GM23338 (cell line): ENCODE data around the gene DPH7.

Experiments
- EZH2 ChIP-seq: fragments of 200-600 bp; sonication (generic); IDR thresholded peaks from one replicate; pipeline ENCODE4 v1.8.0; 2017; ENCODE audit warnings: antibody characterized with exemption, mild to moderate bottlenecking, low read depth; ENCODE audit not compliant: unreplicated experiment
- EZH2phosphoT487 ChIP-seq: fragments of 200-600 bp; sonication (generic); IDR thresholded peaks from one replicate; pipeline ENCODE4 v1.8.1; 2018; ENCODE audit warnings: antibody characterized with exemption; ENCODE audit not compliant: unreplicated experiment
- POLR2AphosphoS5 ChIP-seq: IDR thresholded peaks from 2 replicates; pipeline ENCODE4 v1.6.1; 2016; ENCODE audit warnings: antibody characterized with exemption, low read depth
- TF ChIP-seq, protein P1 (sequence below), 2 experiments: fragments of 200-600 bp in 1 of 2; sonication (generic) in 1 of 2; conservative IDR thresholded peaks; 2 replicates each; pipeline versions ENCODE4 v1.5.1 to v1.6.1; 2016 to 2017; ENCODE audit warnings: antibody characterized with exemption in 2 of 2, low read depth in 2 of 2, mild to moderate bottlenecking in 2 of 2, moderate library complexity in 1 of 2
- TF ChIP-seq, protein P2 (sequence below): IDR thresholded peaks from one replicate; pipeline ENCODE4 v1.6.1; 2018; ENCODE audit warnings: antibody characterized with exemption; ENCODE audit not compliant: unreplicated experiment

DNA sequence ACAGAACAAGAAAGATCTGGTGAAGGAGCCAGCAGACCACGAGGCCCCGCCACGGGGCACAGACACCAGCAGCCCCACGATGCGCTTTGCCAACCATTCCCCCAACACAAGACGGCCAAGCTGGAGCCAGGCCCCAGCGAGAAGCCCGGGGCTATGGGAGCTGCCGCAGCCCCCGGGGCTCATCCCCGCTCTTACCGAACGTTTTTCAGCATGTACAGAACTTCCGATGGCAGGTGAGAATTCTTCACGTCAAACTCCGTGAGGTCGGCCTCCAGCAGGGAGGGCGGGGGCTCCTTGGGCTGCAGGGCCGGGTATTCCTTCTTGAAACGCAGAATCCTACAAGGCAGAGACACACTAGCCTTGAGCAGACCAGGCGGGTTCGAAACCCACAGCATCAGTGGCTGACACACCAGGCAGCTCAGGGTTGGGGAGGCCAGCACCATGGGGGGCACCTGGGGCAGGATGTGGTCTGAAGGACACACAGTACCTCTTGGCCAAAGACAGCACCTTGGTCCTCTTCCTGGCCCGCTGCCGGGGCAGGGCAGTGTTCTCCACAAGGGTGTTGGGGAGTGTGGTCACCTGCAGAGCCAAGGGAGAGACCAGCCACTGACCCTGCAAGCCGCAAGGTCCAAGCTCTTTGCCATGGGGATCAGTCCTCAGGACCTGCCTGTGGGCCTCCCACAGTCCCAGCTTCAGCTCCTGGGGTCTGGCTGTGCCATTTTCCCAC, 35.3 kb downstream of the DPH7 start:
- TF ChIP-seq, protein P1, sequence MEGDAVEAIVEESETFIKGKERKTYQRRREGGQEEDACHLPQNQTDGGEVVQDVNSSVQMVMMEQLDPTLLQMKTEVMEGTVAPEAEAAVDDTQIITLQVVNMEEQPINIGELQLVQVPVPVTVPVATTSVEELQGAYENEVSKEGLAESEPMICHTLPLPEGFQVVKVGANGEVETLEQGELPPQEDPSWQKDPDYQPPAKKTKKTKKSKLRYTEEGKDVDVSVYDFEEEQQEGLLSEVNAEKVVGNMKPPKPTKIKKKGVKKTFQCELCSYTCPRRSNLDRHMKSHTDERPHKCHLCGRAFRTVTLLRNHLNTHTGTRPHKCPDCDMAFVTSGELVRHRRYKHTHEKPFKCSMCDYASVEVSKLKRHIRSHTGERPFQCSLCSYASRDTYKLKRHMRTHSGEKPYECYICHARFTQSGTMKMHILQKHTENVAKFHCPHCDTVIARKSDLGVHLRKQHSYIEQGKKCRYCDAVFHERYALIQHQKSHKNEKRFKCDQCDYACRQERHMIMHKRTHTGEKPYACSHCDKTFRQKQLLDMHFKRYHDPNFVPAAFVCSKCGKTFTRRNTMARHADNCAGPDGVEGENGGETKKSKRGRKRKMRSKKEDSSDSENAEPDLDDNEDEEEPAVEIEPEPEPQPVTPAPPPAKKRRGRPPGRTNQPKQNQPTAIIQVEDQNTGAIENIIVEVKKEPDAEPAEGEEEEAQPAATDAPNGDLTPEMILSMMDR (conservative IDR thresholded peaks at IDR 0.05; ENCODE audit: low read depth in 2 of 2), result no peak
- TF ChIP-seq, protein P2, sequence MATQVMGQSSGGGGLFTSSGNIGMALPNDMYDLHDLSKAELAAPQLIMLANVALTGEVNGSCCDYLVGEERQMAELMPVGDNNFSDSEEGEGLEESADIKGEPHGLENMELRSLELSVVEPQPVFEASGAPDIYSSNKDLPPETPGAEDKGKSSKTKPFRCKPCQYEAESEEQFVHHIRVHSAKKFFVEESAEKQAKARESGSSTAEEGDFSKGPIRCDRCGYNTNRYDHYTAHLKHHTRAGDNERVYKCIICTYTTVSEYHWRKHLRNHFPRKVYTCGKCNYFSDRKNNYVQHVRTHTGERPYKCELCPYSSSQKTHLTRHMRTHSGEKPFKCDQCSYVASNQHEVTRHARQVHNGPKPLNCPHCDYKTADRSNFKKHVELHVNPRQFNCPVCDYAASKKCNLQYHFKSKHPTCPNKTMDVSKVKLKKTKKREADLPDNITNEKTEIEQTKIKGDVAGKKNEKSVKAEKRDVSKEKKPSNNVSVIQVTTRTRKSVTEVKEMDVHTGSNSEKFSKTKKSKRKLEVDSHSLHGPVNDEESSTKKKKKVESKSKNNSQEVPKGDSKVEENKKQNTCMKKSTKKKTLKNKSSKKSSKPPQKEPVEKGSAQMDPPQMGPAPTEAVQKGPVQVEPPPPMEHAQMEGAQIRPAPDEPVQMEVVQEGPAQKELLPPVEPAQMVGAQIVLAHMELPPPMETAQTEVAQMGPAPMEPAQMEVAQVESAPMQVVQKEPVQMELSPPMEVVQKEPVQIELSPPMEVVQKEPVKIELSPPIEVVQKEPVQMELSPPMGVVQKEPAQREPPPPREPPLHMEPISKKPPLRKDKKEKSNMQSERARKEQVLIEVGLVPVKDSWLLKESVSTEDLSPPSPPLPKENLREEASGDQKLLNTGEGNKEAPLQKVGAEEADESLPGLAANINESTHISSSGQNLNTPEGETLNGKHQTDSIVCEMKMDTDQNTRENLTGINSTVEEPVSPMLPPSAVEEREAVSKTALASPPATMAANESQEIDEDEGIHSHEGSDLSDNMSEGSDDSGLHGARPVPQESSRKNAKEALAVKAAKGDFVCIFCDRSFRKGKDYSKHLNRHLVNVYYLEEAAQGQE, result no peak
- no peak for TF ChIP-seq POLR2AphosphoS5
- TF ChIP-seq EZH2, result no peak
- TF ChIP-seq EZH2phosphoT487, result no peak
